Measurements from ENCODE around the gene PAK2.

Gene PAK2

DNA sequence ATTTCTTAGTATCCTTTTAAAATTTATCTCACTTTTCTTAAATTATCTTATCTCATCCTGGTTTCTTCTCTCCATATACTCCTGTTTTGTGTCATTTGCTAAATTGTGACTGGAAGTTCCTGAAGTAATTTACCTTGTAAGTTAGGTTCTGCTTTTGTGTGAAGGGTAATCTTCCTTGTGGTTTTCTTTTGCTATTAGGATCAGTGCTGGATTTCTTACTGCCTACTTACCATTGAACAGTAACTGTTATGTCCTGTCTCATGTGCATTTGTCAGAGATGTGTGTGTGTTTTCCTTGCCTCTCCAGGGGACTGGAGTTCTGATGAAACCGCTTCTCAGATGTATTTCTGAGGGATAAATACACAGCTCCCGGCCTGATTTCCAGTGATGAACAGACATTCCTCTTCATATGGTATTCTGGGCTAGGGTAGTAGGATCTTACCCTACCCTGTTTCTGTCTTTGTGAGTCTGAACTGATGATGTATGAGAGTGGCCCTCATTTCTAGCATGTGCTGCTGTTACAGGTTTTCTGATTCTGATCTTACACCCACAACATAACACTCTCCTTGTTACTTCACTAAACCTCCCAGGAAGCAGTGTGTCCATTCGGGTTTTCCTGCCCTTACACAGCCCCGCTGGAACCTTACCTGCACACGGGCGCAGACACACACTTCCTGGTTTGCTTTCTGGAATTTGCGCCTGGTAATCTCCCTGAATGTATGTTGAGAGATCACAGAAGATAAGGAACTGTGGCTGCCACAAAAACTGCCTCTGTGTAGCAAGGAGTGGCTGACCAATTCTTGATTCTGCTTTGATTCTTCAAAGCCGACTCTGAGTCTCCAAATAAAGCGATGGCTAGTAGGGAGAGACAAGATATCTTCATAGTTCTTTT lies 14.7 kb downstream of the PAK2 start:
- TF ChIP-seq, protein P1, sequence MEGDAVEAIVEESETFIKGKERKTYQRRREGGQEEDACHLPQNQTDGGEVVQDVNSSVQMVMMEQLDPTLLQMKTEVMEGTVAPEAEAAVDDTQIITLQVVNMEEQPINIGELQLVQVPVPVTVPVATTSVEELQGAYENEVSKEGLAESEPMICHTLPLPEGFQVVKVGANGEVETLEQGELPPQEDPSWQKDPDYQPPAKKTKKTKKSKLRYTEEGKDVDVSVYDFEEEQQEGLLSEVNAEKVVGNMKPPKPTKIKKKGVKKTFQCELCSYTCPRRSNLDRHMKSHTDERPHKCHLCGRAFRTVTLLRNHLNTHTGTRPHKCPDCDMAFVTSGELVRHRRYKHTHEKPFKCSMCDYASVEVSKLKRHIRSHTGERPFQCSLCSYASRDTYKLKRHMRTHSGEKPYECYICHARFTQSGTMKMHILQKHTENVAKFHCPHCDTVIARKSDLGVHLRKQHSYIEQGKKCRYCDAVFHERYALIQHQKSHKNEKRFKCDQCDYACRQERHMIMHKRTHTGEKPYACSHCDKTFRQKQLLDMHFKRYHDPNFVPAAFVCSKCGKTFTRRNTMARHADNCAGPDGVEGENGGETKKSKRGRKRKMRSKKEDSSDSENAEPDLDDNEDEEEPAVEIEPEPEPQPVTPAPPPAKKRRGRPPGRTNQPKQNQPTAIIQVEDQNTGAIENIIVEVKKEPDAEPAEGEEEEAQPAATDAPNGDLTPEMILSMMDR (IDR thresholded peaks at IDR 0.05; ENCODE audit: low read depth, low read length) = no peak
- H3K4me3 ChIP-seq (ENCODE audit: low read depth, low read length) = no peak overlapping the region
- in situ Hi-C loops (cut with HindIII; ENCODE audit: low sequenced_read_pairs) = no loop called here
- DNase-seq (ENCODE audit: low read depth, low spot score) = peak; percentile 29

DNA sequence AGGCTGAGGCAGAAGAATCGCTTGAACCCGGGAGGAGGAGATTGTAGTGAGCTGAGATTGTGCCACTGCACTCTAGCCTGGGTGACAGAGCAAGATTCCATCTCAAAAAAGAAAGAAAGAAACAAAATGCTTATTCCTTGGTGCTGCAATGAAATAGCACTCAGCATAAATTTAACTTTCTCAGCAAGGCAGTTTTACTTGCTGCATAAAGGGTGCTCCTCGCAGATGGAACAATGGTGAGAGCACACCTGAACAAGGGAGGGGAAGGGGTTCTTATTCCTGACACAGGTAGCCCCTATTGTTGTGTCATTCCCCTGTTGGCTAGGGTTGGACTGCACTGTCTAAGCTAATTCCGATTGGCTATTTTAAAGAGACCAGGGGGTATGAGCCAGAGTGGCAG lies 17.1 kb downstream of the PAK2 start:
- in situ Hi-C loops (cut with HindIII; ENCODE audit: low sequenced_read_pairs) = no loop called here
- TF ChIP-seq, protein P1 (IDR thresholded peaks at IDR 0.05; ENCODE audit: low read depth, low read length) = no peak
- no peak overlapping the region for H3K4me3 ChIP-seq (ENCODE audit: low read depth, low read length)
- DNase-seq (ENCODE audit: low read depth, low spot score) = no peak

- in situ Hi-C loops (cut with HindIII; ENCODE audit: low sequenced_read_pairs) = no loop called here
- DNase-seq (ENCODE audit: low read depth, low spot score) = peak; percentile 72
- no peak overlapping the region for H3K4me3 ChIP-seq (ENCODE audit: low read depth, low read length)
- TF ChIP-seq, protein P1 (IDR thresholded peaks at IDR 0.05; ENCODE audit: low read depth, low read length) = no peak
These were observed 18.5 kb downstream of the PAK2 start for GRCh38 chr3:196757876-196758739.

DNA sequence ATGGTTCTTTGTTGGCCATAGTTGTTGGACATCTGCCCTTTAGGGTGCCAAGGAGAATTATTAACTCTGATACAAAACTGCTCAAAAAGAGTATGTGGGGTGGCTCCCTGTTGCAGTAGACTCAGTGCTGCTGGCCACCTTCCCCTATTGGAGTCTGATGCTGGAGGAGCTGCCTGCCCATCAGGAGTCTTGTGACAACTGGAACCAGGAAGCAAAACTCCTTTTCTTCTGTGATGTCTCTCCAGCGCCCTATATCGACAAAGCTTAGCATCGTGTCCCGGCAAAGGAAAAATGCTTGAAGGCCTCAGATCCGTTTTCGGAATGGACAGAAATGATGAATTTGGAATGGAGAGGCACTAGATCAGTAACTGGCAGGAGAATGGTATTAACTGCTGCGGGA lies 23.5 kb downstream of the PAK2 start:
- TF ChIP-seq, protein P1 (IDR thresholded peaks at IDR 0.05; ENCODE audit: low read depth, low read length) = no peak
- DNase-seq (ENCODE audit: low read depth, low spot score) = no peak
- no peak overlapping the region for H3K4me3 ChIP-seq (ENCODE audit: low read depth, low read length)
- in situ Hi-C loops (cut with HindIII; ENCODE audit: low sequenced_read_pairs) = no loop called here

DNA sequence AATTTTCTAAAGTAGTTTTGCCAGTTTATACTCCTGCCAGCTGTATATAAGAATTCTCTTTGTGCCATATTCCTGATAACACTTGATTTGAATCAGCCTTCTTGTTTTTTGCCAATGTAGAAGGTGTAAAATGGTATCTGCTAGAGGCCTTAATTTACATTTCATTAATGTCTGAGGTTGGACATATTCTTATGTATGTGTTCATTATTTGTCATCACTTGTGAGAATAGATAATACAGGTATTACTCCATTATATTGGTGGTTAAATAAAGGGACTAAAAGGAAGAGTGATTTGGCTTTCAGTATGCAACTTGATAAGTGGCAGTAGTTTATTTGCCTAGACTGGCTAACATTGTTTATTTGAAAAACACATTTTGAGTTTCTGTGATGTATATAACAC lies 25.8 kb downstream of the PAK2 start:
- DNase-seq (ENCODE audit: low read depth, low spot score) = no peak
- in situ Hi-C loops (cut with HindIII; ENCODE audit: low sequenced_read_pairs) = no loop called here
- TF ChIP-seq, protein P1 (IDR thresholded peaks at IDR 0.05; ENCODE audit: low read depth, low read length) = no peak
- H3K4me3 ChIP-seq (ENCODE audit: low read depth, low read length) = no peak overlapping the region

DNA sequence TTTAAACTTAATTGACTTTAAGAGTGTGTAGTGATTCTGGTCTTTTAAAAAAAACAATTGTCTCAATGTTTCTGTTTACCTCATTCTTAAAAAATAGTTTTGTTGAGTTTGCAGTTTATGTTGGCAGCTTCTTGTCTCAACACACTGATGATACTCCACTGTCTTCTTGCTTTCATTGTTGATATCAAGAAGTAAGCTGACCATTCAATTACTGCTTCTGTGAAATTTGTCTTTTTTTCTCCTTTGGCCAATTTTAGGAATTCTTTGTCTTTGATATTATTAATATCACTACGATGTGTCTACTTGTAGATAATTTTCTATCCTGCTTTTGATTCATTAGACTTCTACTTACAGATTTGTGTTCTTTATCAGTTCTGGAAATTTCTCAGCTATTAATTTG lies 31.4 kb downstream of the PAK2 start:
- in situ Hi-C loops (cut with HindIII; ENCODE audit: low sequenced_read_pairs) = no loop called here
- TF ChIP-seq, protein P1 (IDR thresholded peaks at IDR 0.05; ENCODE audit: low read depth, low read length) = no peak
- H3K4me3 ChIP-seq (ENCODE audit: low read depth, low read length) = no peak overlapping the region
- no peak for DNase-seq (ENCODE audit: low read depth, low spot score)

Measured in astrocyte of the spinal cord (primary cell).